ENCODE measurements around the gene SH3BP4.

Gene SH3BP4

DNA sequence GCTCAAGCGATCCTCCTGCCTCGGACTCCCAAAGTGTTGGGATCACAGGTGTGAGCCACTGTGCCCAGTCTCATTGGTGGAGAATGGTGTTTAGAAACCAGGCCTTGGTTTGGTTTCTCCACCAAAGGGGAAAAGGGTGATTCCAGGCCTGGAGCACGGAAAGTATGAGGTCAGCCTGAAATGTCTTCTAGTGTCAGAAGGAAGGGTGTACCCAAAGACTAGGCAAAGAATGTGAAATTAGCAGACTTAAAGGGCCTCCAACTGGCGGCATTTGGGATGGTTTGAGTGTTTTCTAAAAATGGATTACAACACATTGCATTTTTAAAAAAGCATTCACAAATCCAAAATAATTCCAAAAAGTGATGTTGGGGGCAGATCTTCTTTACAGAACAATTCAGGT lies 139.6 kb downstream of the SH3BP4 start:
- no peak for DNase-seq (ENCODE audit: low read depth)

DNA sequence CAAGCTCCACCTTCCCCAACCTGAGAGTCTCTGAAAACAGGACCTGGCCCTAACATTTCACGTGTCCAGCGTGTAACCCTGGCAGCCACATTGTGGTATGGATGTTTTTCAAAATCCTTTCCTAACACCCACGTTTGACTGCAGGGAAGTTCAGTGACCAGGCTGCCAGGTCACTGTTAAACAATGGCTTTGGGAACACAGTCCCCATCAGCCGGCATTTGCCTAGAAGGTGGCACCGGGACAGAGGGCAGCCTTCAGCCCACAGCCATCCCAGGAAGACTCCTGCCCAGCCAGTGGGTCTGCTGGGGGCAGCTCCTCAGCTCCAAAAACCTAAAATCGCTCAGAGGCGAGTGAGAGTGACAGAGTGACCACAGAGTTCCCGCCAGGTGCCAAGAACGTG lies 140.2 kb downstream of the SH3BP4 start:
- no peak for DNase-seq (ENCODE audit: low read depth)

DNA sequence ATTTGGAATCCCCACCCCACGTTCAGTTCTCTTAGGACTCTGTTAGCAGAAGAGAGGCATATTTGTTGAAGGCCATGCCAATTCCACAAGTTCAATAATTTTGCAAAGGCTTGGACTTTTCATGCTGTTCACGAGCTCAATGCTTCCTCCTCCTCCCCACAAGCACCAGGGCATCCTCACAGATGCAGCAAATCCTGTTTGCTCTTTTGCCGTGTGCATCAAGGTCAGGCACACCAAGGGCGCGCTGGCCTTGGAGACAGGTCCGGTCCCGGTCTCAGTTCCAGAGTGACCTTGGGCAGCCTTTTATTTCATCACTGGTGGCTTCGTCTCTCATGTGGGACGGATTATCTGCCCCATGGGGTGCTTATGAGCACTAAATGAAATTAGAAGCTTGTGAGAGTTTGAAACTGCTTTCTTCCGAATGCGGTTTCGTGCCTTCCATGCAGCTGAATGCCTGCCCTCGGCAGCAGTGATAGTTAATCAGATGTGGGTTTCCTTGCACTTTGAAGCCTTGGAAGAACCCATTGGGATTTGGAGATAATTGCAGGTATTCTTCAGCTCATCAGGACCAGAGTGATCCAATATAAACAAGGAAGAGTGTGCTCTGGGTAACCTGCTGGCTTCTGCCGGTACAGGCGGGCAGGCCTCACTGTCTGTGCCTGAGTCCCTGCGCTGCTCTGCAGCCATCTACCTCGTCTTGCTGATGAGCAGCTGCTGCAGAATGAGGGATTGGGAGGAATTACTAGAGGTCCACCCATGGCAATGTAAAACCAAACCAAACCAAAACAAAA lies 140.8 kb downstream of the SH3BP4 start:
- no peak for DNase-seq (ENCODE audit: low read depth)

DNA sequence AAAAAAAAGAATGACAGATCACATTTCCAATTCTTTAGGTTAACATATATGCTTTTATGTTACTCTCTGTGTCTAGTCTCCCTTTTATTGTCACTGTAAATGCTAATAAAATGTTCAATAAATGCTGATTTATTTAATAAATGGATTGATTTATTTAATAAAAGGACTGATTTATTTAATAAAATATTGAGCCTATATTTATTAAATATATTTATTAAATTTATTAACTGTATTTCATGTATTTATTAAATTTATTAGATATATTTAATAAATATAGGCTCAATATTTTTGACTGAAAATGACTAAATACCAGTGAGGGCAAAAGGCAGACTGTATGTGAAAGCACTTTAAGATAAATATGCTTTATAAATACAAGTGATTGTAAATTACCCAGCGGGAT lies 142.6 kb downstream of the SH3BP4 start:
- DNase-seq (ENCODE audit: low read depth): no peak

DNA sequence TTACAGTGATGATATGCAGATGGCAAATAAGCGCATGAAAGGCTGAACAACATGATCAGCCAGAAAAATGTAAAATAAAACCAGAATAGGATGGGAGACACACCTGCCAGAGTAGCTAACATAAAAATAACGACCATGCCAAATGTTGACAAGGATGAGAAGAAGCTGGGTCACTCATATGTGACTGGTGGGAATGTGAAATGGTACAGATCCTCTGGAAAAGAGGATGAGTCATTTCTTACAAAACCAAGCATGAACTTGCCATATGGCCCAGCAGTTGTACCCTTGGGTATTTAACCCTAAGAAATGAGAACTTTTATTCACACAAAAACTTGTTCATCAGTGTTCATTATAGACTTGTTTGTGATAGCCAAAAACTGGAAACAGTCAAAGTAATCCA lies 143.8 kb downstream of the SH3BP4 start:
- DNase-seq (ENCODE audit: low read depth): no peak

- DNase-seq (ENCODE audit: low read depth): no peak
Observed at GRCh38 chr2:235096447-235096846, 144.6 kb downstream of the SH3BP4 start.

DNA sequence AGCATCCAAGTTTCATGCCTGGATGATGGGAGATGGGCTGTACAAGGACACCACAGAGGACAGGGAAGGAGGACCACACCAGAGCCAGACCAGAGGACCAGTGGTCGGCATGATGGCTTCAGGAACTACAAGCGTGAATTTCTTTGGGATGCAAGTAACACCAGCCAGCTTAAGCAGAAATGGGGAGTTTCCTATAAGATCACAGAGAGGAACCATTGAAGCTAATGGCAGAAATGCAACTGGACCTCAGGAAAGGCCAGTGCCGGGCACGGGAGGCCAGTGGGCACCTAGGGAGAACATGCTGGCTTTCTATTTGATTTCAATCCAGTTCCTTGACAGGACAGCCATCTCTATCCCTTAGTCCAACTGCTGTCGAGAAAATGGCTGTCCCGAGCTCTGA lies 145.4 kb downstream of the SH3BP4 start:
- DNase-seq (ENCODE audit: low read depth): no peak

GRCh38 chr2:235098269-235098668 lies 146.5 kb downstream of the SH3BP4 start:
- DNase-seq (ENCODE audit: low read depth): no peak

DNA sequence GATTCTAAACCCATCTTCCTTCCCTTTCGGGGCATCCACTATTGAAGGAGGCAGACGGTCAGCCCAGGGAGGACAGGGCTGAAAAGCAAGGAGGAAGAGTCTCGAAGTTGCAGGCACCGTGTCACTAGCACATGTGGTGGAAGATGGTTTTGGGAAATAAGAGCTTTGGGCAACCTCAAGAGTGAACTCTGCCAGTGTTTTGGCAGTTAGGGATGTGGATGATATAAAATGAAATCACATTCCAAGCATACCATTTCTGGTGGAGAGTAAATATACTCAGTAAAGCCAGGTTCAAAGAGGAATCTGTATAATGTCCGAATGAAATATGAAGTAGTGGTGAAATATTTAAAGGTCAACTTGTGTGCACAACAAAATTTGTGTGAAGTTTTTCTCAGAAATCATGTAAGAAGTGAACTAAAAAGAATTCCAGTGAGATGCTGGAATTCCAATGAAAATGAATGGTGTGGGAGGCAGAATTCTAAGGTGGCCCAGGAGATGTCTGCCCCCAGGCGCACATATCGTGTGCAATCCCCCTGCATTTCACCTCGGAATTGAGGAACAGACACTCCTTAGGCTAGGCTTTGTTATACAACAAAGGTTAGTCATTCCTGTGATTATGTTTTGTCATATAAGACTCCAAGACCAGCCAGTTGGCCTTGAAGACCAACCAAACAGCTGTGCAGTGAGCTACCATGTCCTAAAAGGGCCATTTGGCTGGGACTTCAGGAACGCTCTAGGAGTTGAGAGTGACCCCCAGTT lies 147.1 kb downstream of the SH3BP4 start:
- no peak for DNase-seq (ENCODE audit: low read depth)

- no peak for DNase-seq (ENCODE audit: low read depth)
Observed at GRCh38 chr2:235102896-235103295, 151.1 kb downstream of the SH3BP4 start.
